ENCODE measurements around the gene EFNB1.
"Not testable (repeated sequence)": the region's sequence is repeated elsewhere in the genome, so short reads cannot be mapped to it uniquely, and the experiment has no call there.

The EFNB1 gene

GRCh38 chrX:68828740-68829581 is at the start of gene EFNB1:
EFNB1 (plus strand) TSS chrX:68829021; CDS start chrX:68829777, 756 bp downstream.
- DNase-seq (ENCODE audit: low read depth): peak; percentile 94

GRCh38 chrX:68781295-68781694 is 47.5 kb upstream of the EFNB1 start:
- DNase-seq (ENCODE audit: low read depth): not testable (repeated sequence)

GRCh38 chrX:68784816-68785215 is 44.0 kb upstream of the EFNB1 start:
- no peak for DNase-seq (ENCODE audit: low read depth)

- not testable (repeated sequence) for DNase-seq (ENCODE audit: low read depth)
Measured at GRCh38 chrX:68786581-68786980, 42.2 kb upstream of the EFNB1 start.

- no peak for DNase-seq (ENCODE audit: low read depth)
Measured at GRCh38 chrX:68789966-68790365, 38.9 kb upstream of the EFNB1 start.

GRCh38 chrX:68792083-68792482 is 36.7 kb upstream of the EFNB1 start:
- no peak for DNase-seq (ENCODE audit: low read depth)

- no peak for DNase-seq (ENCODE audit: low read depth)
Measured at GRCh38 chrX:68794461-68794860, 34.4 kb upstream of the EFNB1 start.

GRCh38 chrX:68795741-68796140 is 33.1 kb upstream of the EFNB1 start:
- DNase-seq (ENCODE audit: low read depth): no peak

- not testable (repeated sequence) for DNase-seq (ENCODE audit: low read depth)
Measured at GRCh38 chrX:68798400-68798799, 30.4 kb upstream of the EFNB1 start.

- no peak for DNase-seq (ENCODE audit: low read depth)
Measured at GRCh38 chrX:68801737-68802290, 27.0 kb upstream of the EFNB1 start.

- no peak for DNase-seq (ENCODE audit: low read depth)
Measured at GRCh38 chrX:68807818-68808217, 21.0 kb upstream of the EFNB1 start.

GRCh38 chrX:68808686-68809357 is 20.0 kb upstream of the EFNB1 start:
- DNase-seq (ENCODE audit: low read depth): no peak

GRCh38 chrX:68820476-68821110 is 8.2 kb upstream of the EFNB1 start:
- DNase-seq (ENCODE audit: low read depth): no peak

GRCh38 chrX:68821616-68822015 is 7.2 kb upstream of the EFNB1 start:
- no peak for DNase-seq (ENCODE audit: low read depth)

- DNase-seq (ENCODE audit: low read depth): peak; percentile 48
Measured at GRCh38 chrX:68822641-68823410, 6.0 kb upstream of the EFNB1 start.

GRCh38 chrX:68823413-68824151 is 5.2 kb upstream of the EFNB1 start:
- DNase-seq (ENCODE audit: low read depth): no peak

- no peak for DNase-seq (ENCODE audit: low read depth)
Measured at GRCh38 chrX:68824152-68824433, 4.7 kb upstream of the EFNB1 start.

- no peak for DNase-seq (ENCODE audit: low read depth)
Measured at GRCh38 chrX:68824565-68825125, 4.2 kb upstream of the EFNB1 start.

- no peak for DNase-seq (ENCODE audit: low read depth)
Measured at GRCh38 chrX:68826113-68826980, 2.5 kb upstream of the EFNB1 start.

- no peak for DNase-seq (ENCODE audit: low read depth)
Measured at GRCh38 chrX:68827256-68827655, 1.6 kb upstream of the EFNB1 start.
